ENCODE data around the gene BTBD1.

BTBD1 gene

GRCh38 chr15:82969353-82969752 is 97.7 kb downstream of the BTBD1 start:
- H3K4me1 ChIP-seq (ENCODE audit: control insufficient read depth, insufficient read depth, low read length), result peaks cover 11% of the 10 kb centered on the region
- CTCF ChIA-PET, result interaction anchor here (0.6 to 0.9 kb wide), 3 partner anchors 18 to 31 kb away, joined by 3 to 4 read pairs (median 3); no protein-coding TSS in a partner anchor

GRCh38 chr15:82968066-82968465 is 99.0 kb downstream of the BTBD1 start:
- H3K36me3 ChIP-seq (ENCODE audit: control insufficient read depth in 2 of 2, insufficient read depth in 1 of 2, low read length in 2 of 2), result no peaks in the 10 kb centered on the region
- no peak overlapping the region for H3K4me3 ChIP-seq (ENCODE audit: low read depth, low read length)
- POLR2A ChIA-PET, result interaction anchor here (1.1 kb wide), 1 partner anchor 18 kb away, joined by 3 read pairs; the partner anchor contains the start of gene RAMAC
- H3K9me3 ChIP-seq (ENCODE audit: control insufficient read depth, insufficient read depth, low read depth, low read length), result no peaks in the 10 kb centered on the region
- CTCF ChIA-PET, result interaction anchor here (1.1 kb wide), 1 partner anchor 119 kb away, joined by 4 read pairs; no protein-coding TSS in a partner anchor
- peaks cover 11% of the 10 kb centered on the region for H3K4me1 ChIP-seq (ENCODE audit: control insufficient read depth, insufficient read depth, low read length)
- H3K27ac ChIP-seq (ENCODE audit: extremely low read depth, low read depth, low read length), result no peak overlapping the region
- TF ChIP-seq ZNF660 (tag by site-specific recombination; IDR thresholded peaks at IDR 0.05) (no peak), ZNF121 (tag by site-specific recombination; IDR thresholded peaks at IDR 0.05) (peak; percentile 50; the same call in 1 of the 2 replicates)

More at GRCh38 chr15:82969353-82969752, 97.7 kb downstream of the BTBD1 start:
- TF ChIP-seq ZBTB26 (tag by site-specific recombination; optimal IDR thresholded peaks at IDR 0.05) (no peak), ZNF292 (tag by site-specific recombination; IDR thresholded peaks at IDR 0.05; ENCODE audit: borderline replicate concordance, low read depth) (no peak), ZBTB17 (tag by site-specific recombination; IDR thresholded peaks at IDR 0.05) (peak; percentile 88), PATZ1 (tag by site-specific recombination; IDR thresholded peaks at IDR 0.05) (no peak), MZF1 (tag by site-specific recombination; IDR thresholded peaks at IDR 0.05; ENCODE audit: borderline replicate concordance) (no peak), IKZF3 (tag by site-specific recombination; IDR thresholded peaks at IDR 0.05) (no peak), ZNF585B (tag by site-specific recombination; IDR thresholded peaks at IDR 0.05) (no peak)
- POLR2A ChIA-PET, result no interaction called here
- H3K27ac ChIP-seq (ENCODE audit: extremely low read depth, low read depth, low read length), result no peak overlapping the region
- H3K4me3 ChIP-seq (ENCODE audit: low read depth, low read length), result no peak overlapping the region
- no peaks in the 10 kb centered on the region for H3K36me3 ChIP-seq (ENCODE audit: control insufficient read depth in 2 of 2, insufficient read depth in 1 of 2, low read length in 2 of 2)
- no peaks in the 10 kb centered on the region for H3K9me3 ChIP-seq (ENCODE audit: control insufficient read depth, insufficient read depth, low read depth, low read length)

- H3K4me1 ChIP-seq (ENCODE audit: control insufficient read depth, insufficient read depth, low read length), result peaks cover 11% of the 10 kb centered on the region
- H3K36me3 ChIP-seq (ENCODE audit: control insufficient read depth in 2 of 2, insufficient read depth in 1 of 2, low read length in 2 of 2), result no peaks in the 10 kb centered on the region
- ChIA-PET POLR2A (no interaction called here), CTCF (interaction anchor here (1.0 kb wide), 1 partner anchor 117 kb away, joined by 3 read pairs; no protein-coding TSS in a partner anchor)
- no peaks in the 10 kb centered on the region for H3K9me3 ChIP-seq (ENCODE audit: control insufficient read depth, insufficient read depth, low read depth, low read length)
- no peak overlapping the region for H3K4me3 ChIP-seq (ENCODE audit: low read depth, low read length)
- no peak overlapping the region for H3K27ac ChIP-seq (ENCODE audit: extremely low read depth, low read depth, low read length)
- TF ChIP-seq ZNF280D (tag by site-specific recombination; IDR thresholded peaks at IDR 0.05) (no peak), ZNF398 (tag by site-specific recombination; IDR thresholded peaks at IDR 0.05) (no peak), ZNF324 (tag by site-specific recombination; IDR thresholded peaks at IDR 0.05) (no peak), ELK4 (IDR thresholded peaks at IDR 0.05; ENCODE audit: borderline replicate concordance, low read depth, low read length) (no peak), ZNF394 (tag by site-specific recombination; IDR thresholded peaks at IDR 0.05; ENCODE audit: borderline replicate concordance) (no peak), FEZF1 (tag by site-specific recombination; IDR thresholded peaks at IDR 0.05) (no peak)
Observed at GRCh38 chr15:82966671-82967071, 100.4 kb downstream of the BTBD1 start.

All from HEK293 (cell line).